Endothelial cell of umbilical vein (primary cell): Measurements from ENCODE around the gene LRRC3C. TPM values are rescaled to one million over a fixed set of nuclear protein-coding genes. Genes with fewer than 3 reads are reported as not detected.

Source experiments
- BruUV-seq: library from RNA; stranded (reverse); fragments of 400-500 nt; replicated peaks from 2 replicates; lab custom pipeline; 2021; lab: Mats Ljungman, UMichigan
- CTCF ChIA-PET: fragments of 300-600, 350-600 bp; sonication (Branson Sonifier 250); formaldehyde crosslinking; loops from one replicate; lab custom pipeline; 2021; ENCODE audit warnings: antibody characterized with exemption, inconsistent platforms; lab: Charles Lee
- POLR2A ChIA-PET: fragments of 300-600, 350-600 bp; sonication (Branson Sonifier 250); formaldehyde crosslinking; loops from one replicate; lab custom pipeline; 2021; ENCODE audit warnings: antibody characterized with exemption, inconsistent platforms; lab: Charles Lee
- DNase-seq: peaks from one replicate; pipeline ENCODE4 v3.0.0-alpha.2; 2011; ENCODE audit warnings: low read depth, low spot score
- FAIRE-seq: peaks from 2 replicates; lab custom pipeline; 2011; peaks lifted over from hg19 to GRCh38; lab: Jason Lieb, UNC
- H2AFZ ChIP-seq: 2 replicates; pipeline ENCODE4 v1.6.0; 2012; ENCODE audit warnings: low read depth, low read length, control low read depth, inconsistent platforms
- H3K27ac ChIP-seq: 2 replicates; pipeline ENCODE4 v1.5.1; 2011; ENCODE audit warnings: low read depth, mild to moderate bottlenecking, control low read depth, low read length, moderate library complexity; ENCODE audit not compliant: insufficient read depth
- H3K27me3 ChIP-seq, 2 experiments: 2 replicates each; pipeline versions ENCODE4 v1.6.0 to v1.6.1; 2011; ENCODE audit warnings: low read length in 2 of 2, mixed read lengths in 1 of 2; ENCODE audit not compliant: control insufficient read depth in 2 of 2, insufficient read depth in 2 of 2
- H3K36me3 ChIP-seq, 2 experiments: 2 replicates in 1 of 2; 3 replicates in 1 of 2; pipeline ENCODE4 v1.5.1; 2011; ENCODE audit warnings: low read length in 2 of 2, mild to moderate bottlenecking in 1 of 2, moderate library complexity in 1 of 2; ENCODE audit not compliant: control insufficient read depth in 2 of 2, insufficient read depth in 2 of 2; ENCODE audit errors: extremely low read depth in 1 of 2
- H3K4me1 ChIP-seq: 3 replicates; pipeline ENCODE4 v1.5.1; 2011; ENCODE audit warnings: mild to moderate bottlenecking, low read length; ENCODE audit not compliant: control insufficient read depth, insufficient read depth; ENCODE audit errors: extremely low read depth
- H3K4me2 ChIP-seq: 2 replicates; pipeline ENCODE4 v1.6.1; 2011; ENCODE audit warnings: low read length, control low read depth, mixed read lengths; ENCODE audit not compliant: insufficient read depth
- H3K4me3 ChIP-seq, 3 experiments: fragments of 200-600 bp in 1 of 3; sonication (generic), shearing (Covaris generic) in 1 of 3; replicated peaks in 1 of 3; 2 replicates each; pipeline ENCODE4 v1.5.1; 2011 to 2016; ENCODE audit warnings: control low read depth in 3 of 3, low read length in 3 of 3, mild to moderate bottlenecking in 2 of 3, inconsistent platforms in 1 of 3, low read depth in 1 of 3, moderate library complexity in 1 of 3; ENCODE audit not compliant: insufficient read depth in 1 of 3
- H3K79me2 ChIP-seq: 2 replicates; pipeline ENCODE4 v1.6.0; 2012; ENCODE audit warnings: low read length, inconsistent platforms; ENCODE audit not compliant: control insufficient read depth, insufficient read depth
- H3K9ac ChIP-seq: replicated peaks from 2 replicates; pipeline ENCODE3; 2011; ENCODE audit warnings: low read length, control low read depth; ENCODE audit not compliant: insufficient read depth; ENCODE audit errors: extremely low read depth
- H3K9me1 ChIP-seq: replicated peaks from 3 replicates; pipeline ENCODE4 v1.6.0; 2011; ENCODE audit warnings: mild to moderate bottlenecking, low read length; ENCODE audit not compliant: control insufficient read depth, insufficient read depth; ENCODE audit errors: extremely low read depth
- H3K9me3 ChIP-seq: replicated peaks from 2 replicates; pipeline ENCODE4 v1.5.1; 2012; ENCODE audit warnings: low read length, inconsistent platforms; ENCODE audit not compliant: control insufficient read depth, insufficient read depth
- H4K20me1 ChIP-seq: replicated peaks from 2 replicates; pipeline ENCODE3; 2011; ENCODE audit warnings: mild to moderate bottlenecking, low read length; ENCODE audit not compliant: control insufficient read depth, insufficient read depth; ENCODE audit errors: extremely low read depth
- POLR2AphosphoS5 ChIP-seq: IDR thresholded peaks from 2 replicates; pipeline ENCODE4 v1.6.1; 2012; ENCODE audit warnings: low read depth, mild to moderate bottlenecking, control low read depth, low read length, moderate library complexity; ENCODE audit not compliant: insufficient read depth
- dilution Hi-C: fragments of 300-500 bp; cut with MboI; formaldehyde crosslinking; loops from one replicate; pipeline ENCODE4 v1.15.0; 2019; ENCODE audit warnings: low sequenced_read_pairs; ENCODE audit not compliant: extremely low pct_ligation_motif_present
- intact Hi-C: fragments of 100-400 bp; cut with micrococcal nuclease; formaldehyde crosslinking; loops from one replicate; pipeline ENCODE4 v1.10.0; 2022
- polyA plus RNA-seq, 4 experiments: library from polyadenylated mRNA; depleted of rRNA in 3 of 4; stranded (reverse) in 3 of 4; unstranded in 1 of 4; fragments of >200 nt; gene quantifications; 2 replicates each; pipeline versions ENCODE4 v1.2.1 to v1.2.3, GENCODE V29; 2011 to 2012; ENCODE audit warnings: missing spikeins in 1 of 4
- total RNA-seq: library from RNA; stranded (reverse); gene quantifications from 2 replicates; pipeline ENCODE4 v1.2.3, GENCODE V29; 2021
- TF ChIP-seq, protein P1 (sequence below), 2 donors: IDR thresholded peaks; 1 replicate in 1 of 2; 2 replicates in 1 of 2; pipeline ENCODE4 v1.5.1; 2011; ENCODE audit warnings: low read length in 2 of 2, mild to moderate bottlenecking in 2 of 2, moderate library complexity in 2 of 2, control low read depth in 1 of 2, inconsistent platforms in 1 of 2, low read depth in 1 of 2; ENCODE audit not compliant: insufficient read depth in 1 of 2; ENCODE audit errors: extremely low read depth in 1 of 2

The LRRC3C gene
- total and polyA plus RNA-seq, 2 donors (not counting 3 experiments of a cell fraction or from before 2014, with no cell fraction given) = not detected

DNA sequence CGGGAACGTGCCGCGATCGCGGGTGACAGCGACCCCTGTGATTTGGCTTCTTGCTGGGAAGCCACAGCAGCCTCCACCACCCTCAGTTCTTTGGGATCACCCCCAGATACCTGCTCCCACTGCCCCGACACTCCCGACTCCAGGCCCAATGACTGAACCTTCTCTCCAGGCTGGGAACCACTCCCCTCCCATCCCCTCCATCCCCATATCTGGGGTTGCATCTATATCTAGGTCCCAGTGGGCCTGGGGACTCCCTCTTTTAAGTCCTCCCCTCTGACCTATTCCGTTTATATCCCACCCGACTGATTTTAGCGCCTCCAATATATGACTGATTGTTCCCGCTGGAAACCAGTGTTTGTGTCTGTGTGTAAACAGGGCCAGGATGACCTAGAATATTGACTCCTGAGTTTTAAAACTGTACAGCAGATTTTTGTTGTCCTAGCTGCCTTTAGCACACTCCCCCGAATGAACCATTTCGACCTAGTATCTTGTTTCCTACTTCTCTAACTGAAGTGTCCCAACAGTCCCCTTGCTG lies 53.7 kb downstream of the LRRC3C start:
- Histone ChIP-seq H3K4me1 (peaks cover 21% of the 10 kb centered on the region), H3K9me3 (no peaks in the 10 kb centered on the region), H3K79me2 (peaks cover 24% of the 10 kb centered on the region), H4K20me1 (no peaks in the 10 kb centered on the region), H3K36me3 (peaks cover 9 to 14% of the 10 kb centered on the region in 2 experiments), H3K9me1 (no peaks in the 10 kb centered on the region), H3K4me2 (peak overlapping the region; percentile 98), H3K27me3 (peaks cover 4 to 12% of the 10 kb centered on the region in 2 experiments), H3K27ac (peak overlapping the region; percentile 87), H3K4me3 (peak overlapping the region; percentile 84 to 100 (median 87)), H2AFZ (peak overlapping the region; percentile 35), H3K9ac (peak overlapping the region; percentile 99)
- FAIRE-seq (no peak), DNase-seq (peak; percentile 22)
- dilution Hi-C loops = no loop called here
- CTCF ChIA-PET = interaction anchor here (0.6 to 7.2 kb wide), 18 partner anchors 16 to 359 kb away, joined by 3 to 108 read pairs (median 4); partner anchors contain the start of genes CSF3, MIEN1, ORMDL3 and WIPF2
- no peak for TF ChIP-seq POLR2AphosphoS5
- TF ChIP-seq, protein P1, sequence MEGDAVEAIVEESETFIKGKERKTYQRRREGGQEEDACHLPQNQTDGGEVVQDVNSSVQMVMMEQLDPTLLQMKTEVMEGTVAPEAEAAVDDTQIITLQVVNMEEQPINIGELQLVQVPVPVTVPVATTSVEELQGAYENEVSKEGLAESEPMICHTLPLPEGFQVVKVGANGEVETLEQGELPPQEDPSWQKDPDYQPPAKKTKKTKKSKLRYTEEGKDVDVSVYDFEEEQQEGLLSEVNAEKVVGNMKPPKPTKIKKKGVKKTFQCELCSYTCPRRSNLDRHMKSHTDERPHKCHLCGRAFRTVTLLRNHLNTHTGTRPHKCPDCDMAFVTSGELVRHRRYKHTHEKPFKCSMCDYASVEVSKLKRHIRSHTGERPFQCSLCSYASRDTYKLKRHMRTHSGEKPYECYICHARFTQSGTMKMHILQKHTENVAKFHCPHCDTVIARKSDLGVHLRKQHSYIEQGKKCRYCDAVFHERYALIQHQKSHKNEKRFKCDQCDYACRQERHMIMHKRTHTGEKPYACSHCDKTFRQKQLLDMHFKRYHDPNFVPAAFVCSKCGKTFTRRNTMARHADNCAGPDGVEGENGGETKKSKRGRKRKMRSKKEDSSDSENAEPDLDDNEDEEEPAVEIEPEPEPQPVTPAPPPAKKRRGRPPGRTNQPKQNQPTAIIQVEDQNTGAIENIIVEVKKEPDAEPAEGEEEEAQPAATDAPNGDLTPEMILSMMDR (IDR thresholded peaks at IDR 0.05; ENCODE audit: extremely low read depth in 1 of 2, insufficient read depth in 1 of 2, low read depth in 1 of 2, low read length in 2 of 2) = peak in 1 of 2 donors; percentile 4
- intact Hi-C loops = loop anchor here (2.0 kb wide), 2 partner anchors 46 to 54 kb away; partner anchors contain the start of genes LRRC3C and ORMDL3
- POLR2A ChIA-PET = interaction anchor here (0.6 to 1.0 kb wide), 2 partner anchors 53 to 54 kb away, joined by 3 to 5 read pairs; partner anchors contain the start of genes LRRC3C and ORMDL3
- BruUV-seq = no TSS peak
